ENCODE data around the gene PRR5L.

PRR5L gene

DNA sequence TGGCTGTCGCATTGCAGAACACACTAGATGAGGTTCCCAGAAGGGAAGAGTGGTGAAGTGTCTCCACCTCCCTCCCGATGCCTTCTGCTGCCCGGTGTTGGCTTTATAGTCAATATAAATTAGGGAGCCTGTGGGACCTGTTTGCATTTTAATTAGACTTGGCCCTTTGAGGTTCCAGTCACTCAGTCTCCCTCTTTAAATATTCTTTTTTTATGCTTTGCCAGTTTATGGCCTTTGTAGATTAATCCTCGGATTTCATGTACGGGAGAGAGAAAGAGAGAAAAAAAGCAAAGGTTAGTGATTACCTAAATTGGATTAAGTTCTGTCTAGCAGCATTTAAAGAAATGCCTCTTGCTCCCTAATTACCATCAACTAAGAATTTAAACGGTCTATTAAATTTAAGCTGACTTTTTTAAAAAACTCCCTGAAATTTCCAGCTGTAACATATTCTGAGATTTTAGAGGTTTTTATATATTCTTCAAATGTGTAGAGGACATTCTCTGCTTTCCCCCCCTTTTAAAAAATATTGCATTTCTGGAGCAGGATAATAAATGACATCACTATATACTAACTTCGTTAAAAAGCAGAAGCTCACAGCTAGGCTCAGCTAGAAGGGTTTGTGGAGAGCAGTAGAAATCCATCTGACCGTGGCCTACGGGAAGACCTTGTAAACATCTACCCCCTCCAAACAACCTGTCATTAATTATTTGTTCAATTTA, 84.4 kb downstream of the PRR5L start:
- no peak for DNase-seq

DNA sequence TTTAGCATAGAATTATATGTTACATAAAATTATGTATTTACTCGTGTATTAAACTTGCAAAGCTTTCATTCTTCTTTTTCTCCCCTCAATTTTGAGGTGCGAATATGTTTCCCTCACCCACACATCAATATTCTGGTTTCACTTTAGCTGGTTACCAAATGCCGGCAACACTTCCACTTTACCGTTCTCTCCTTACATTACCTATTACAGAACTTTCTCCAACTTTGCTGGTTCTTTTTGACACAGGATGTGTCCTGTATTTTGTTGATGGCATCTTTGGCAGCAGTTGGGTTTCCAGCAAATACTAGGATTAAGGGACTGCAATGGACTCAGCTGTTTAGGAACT, 84.9 kb downstream of the PRR5L start:
- DNase-seq = no peak

DNA sequence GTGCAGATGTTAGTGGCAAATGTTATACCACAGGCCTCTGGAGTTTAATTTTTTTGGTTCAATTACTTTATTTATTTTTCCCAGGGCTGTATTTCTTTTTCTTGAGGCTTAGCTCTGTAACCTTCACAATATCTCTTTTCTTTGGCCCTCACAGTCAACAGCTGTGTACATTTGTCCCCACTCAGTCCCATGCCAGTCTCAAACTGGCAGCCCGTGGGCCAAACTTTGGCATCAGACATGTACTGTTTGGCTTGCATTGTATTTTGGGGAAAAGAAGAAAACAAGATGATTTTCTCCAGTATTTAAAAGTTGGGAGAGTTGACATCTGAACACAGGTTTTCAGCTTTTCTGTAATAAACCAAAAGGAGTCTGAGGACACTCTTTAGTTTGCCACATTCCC, 87.1 kb downstream of the PRR5L start:
- no peak for DNase-seq

DNA sequence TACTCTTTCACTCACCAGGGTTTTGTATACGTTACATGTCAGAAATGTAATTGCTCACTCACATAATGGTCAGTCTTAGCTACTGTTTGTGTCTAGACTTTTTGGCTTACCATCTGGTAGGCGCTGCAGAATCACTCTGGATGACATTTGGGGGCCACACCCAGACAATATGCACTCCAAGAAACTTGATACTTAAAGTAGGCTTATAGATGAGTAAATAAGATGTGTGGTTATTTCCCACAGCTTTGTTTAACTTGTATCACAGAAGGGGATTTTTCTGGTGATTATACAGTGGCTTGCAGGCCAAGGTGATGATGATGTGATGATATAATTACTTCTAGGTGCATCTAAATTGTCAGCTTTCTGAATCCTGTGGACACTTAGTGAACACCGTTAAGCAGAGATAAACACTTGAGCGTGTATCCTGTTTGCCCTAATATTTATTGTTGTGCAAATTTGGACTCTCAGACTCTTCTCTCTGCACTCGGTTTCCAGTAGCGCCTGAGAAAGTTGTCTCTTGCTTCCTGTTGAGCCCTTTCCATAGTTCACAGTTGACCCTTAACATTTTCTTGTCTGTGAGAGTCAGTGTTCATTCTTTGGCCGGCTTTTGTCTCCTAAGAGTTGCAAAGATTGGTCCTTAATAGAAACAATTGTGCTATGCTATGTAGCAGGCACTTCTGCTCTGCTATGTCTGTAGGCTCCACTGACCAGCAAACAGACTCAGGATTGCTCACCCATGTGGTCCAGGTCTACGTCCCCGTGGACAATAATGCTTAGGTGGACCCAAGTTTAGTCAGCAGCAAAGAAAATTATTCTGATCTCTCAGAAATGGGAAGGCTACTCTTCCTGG, 89.3 kb downstream of the PRR5L start:
- DNase-seq = no peak

DNA sequence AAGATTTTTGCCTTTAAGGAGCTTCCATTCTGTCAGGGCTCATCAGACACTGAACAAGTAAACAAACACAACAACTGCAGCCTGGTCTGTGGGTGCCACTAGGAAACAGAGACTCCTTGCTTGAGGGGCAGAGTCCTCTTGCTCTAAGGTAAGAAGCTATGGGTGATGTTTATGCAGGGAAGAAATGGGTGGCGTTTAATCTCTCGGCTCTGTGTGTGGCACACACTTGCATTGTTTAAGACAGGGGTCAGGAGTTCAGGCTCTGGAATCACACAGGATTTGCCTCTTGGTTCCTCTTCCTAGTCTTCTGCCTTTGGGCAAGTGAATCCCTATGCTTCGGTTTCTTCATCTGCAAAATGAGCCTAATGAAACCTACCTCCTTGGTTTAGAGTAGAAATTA, 90.3 kb downstream of the PRR5L start:
- DNase-seq = no peak

DNA sequence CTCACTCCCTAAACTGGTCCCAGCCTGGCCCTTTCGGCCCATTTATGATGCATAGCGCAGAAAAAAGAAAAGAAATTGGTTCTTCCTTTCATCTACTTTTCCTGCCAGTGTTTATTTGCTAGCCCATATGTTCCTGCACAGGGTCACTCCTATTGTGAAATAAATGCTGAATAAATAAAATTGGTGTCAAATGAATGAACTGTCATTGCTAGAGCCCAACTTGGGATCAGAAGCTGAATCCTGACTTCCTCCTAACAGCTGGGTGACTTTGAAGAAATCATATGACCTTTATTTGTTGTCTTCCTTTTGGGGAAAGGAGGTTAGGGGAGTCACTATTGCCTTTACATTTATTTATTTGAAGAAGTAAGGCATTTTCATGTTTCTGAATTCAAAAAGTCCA, 92.0 kb downstream of the PRR5L start:
- DNase-seq = no peak

DNA sequence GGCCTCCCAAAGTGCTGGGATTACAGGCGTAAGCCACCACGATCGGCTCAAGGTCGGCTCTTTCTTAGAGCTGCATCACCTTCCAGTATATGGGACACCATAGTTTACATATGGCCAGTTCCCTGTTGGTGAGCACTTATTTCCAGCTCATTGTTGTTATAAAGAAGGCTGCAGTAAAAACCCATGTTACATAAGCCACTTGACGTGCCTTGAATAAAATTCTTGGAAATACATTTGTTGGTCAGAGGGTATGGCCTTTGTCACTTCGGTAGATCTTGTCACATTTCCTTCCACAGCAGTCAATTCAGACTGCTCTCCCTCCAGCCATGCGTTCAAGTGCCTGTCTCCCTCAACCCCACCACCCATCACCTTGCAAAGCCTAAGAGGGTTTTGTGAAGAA, 92.9 kb downstream of the PRR5L start:
- no peak for DNase-seq

DNA sequence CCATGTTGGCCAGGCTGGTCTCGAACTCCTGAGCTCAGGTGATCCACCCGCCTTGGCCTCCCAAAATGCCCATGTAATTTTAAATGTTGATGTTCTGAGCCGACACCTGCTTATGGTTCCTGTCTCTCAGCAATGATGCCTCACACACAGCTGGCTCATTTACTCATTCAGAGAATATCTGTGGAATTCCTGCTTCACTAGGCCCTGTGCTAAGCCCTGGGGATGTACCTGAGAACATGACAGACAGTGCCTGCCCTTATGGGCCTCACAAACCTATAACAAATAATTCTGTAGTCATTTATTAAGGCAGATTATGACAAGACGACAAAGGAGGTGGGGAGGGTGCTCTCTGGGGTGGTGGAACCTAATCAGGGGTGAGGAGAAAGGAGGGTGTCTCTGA, 93.7 kb downstream of the PRR5L start:
- no peak for DNase-seq

DNA sequence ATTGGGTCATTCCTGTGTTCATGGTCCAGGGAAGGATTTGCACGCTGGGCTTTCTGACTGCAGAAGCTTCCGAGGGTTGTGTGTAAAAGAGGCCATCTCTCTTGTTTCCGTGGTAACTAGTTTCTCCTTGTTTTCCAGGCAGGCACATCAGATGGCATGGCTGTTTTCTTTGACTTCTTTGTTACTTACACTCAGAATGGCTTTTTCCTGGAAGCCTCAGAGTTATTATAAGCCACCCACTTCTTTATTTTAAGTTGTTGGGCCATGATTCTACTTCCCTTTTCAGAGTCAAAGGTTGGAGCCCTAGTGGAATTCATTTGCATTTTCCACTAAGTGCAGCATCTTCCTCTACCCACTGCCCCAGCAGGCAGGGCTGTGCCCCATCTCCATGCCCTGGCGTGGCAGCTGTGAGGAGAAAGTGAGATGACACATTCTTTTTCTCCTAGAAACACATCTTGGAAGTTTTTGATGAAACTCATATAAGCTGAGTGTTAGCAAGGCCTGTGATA, 94.9 kb downstream of the PRR5L start:
- DNase-seq = no peak

DNA sequence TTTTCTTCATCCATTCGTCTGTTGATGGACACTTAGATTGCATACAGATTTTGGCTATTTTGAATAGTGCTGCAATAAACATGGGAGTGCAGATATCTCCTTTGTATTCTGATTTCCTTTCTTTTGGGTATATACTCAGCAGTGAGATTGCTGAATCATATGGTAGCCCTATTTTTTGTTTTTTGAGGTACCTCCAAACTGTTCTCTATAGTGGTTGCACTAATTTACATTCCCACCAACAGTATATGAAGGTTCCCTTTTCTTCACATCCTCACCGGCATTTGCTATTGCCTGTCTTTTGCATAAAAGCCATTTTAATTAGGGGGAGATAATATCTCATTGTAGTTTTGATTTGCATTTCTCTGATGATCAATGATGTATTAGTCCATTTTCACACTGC, 96.1 kb downstream of the PRR5L start:
- no peak for DNase-seq

DNA sequence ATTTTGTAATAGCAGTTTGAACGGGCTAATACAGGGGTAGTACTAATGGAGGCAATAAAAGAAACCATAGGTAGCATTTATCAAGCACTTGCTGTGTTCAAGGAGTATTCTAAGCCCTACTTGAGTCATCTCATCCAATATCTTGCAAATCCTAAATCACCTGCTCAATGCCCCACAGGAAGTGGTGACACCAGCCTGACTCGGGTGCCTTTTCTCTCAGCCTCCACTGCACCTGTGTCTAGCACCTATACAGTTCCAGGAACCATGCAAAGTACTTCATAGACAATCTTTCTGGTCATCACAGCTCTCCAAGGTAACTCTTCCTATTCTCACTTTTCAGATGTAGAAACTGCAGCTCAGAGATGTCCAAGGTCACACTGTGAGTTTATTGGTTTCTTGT, 98.0 kb downstream of the PRR5L start:
- DNase-seq = no peak

DNA sequence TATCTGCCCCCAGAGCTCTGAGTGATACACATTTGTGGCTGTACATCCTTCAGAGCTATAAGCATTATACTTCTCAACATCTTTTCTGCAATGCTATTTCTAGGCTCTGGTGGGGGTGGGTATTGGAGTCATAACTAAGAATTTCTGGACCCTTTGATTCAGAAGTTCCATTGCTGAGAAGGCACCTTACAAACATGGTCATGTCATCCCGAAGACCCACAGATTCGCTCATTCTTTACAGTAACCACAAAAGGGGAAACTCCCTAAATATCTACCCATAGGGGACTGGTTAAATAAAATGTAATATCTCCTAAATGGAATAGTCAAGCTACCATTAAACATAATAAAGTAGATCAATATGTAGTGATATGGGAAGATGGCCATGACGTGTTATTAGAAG, 98.8 kb downstream of the PRR5L start:
- DNase-seq = no peak

DNA sequence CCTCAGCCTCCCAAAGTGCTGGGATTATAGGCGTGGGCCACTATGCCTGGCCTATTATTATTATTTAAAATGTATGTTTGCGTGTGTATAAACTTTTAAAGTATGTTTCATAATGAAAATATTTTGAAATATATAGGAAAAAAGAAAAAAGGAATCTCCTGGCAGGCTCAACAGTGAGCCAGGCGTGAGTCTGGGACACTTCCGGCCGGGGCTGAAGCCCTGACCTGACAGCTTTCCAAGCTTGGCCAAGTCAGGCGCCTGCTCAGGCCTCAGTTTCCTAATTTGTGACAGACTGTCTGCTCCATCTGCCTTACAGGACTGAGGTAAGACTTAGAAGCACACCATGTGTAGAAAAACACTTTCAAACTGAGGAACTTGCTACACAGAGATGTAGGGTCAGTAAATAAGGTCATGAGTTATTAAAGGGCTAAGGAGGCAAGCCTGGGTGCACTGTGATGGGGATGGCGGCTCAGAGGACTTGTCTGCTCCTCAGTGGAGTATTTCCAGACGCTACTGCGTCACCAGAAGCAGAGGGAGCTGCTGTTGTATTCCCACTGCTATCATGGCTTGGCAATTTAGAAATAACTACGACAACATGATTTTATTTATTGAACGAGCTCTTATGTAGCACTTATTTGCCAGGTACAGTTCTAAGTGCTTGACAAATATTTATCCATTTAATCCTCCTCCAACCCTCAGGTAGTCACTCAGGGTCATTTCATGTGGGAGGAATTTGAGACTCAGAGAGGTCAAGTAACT, 100.1 kb downstream of the PRR5L start:
- DNase-seq = no peak

DNA sequence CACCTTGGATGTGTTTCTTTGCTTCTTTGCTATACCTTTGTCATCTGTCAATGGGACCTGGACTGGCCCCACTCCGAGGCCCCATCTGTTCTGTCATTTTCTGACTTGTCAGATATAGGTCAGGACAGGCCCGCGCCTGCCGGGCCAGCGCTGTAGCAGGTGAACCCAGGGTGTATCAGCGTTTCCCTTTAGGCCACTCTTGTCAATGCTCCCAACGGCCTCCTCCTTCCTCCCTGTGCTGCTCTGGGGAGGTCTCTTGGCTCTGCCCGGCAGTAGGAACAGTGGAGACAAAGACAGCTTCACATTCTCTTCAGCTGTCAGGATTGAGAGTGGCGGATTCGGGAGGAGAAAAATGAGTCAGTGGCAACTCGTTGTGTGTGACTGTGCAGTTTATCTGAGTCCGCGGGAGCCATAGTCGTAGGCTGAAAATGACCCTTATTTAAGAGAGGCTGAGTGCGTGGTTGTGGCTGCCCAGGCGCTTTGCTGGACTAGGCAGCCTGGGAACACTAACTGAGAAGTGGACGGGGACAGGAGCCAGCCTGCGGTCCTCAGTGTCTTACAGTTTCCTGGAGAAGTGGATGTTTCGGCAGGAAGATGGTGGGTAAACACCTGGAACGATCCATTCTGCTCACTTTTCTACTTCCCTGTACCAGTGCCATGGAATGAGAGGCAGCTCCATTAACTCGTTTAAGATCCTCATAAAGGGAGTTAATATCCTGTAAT, 102.3 kb downstream of the PRR5L start:
- no peak for DNase-seq

DNA sequence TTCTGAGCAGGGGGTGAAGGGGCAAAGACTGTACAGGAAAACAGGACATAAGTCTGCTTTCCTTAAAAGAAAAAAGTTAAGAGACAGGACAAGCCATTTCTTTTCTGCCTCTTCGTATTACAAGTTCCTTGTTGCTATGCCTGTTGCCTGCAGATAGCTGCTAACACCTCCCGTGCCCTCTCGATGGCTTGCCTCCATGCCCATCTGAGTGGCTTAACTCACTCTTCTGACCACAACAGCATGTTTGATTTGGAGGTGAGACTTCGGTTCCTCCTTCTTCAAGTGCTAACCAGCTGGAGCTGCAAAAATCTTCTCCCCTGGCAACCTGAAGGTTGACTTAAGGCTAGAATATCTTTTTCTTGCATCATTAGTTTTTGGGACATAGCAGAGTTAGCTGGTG, 103.1 kb downstream of the PRR5L start:
- no peak for DNase-seq

DNA sequence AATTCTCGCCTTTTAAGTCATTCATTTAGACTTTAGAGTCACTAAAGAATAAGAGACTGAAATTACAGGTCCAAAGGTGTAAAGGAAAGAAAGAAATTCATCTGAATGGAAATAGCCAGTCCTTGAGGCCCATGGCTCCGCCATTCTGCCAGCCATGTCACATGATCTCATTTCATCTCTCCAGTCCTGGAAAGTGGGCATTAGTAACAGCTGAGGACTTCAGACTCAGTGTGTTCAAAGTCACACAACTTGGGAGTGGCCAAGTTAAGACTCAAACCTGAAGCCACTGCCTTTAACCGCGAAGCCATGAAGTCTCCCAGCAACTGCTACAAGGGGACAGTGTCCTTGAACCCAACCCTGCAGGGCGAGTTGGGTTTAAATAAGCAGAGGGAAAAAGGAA, 103.7 kb downstream of the PRR5L start:
- DNase-seq = no peak

DNA sequence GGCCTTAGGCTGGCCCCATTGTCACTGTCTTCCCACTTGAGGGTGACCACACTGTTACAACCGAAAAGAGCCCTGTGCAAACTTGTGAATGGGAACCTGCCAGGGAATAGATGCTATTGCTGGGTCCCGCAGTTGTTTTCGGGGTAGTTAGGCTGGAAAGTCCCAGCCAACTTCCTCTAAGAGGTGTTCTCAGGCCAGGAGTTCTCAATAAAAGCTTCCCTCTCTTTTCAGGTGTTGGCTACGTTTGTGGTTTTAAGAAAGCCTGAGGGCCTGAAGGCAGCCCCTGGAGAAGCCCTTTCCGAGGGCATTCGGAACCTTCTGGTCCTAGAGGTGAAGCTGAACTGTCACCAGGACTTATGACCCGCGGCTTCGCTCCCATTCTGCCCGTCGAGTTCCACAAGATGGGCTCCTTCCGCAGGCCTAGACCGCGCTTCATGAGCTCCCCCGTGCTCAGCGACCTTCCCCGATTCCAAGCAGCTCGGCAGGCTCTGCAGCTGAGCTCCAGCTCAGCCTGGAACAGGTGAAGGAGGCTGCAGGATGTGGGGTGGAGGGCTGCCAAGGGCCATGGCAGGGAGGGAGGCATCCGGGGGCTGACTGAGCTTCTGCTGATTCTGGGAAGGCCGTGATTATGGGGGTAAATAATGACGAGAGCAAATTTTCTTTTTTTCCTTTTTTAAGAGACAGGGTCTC, 104.8 kb downstream of the PRR5L start:
- no peak for DNase-seq

DNA sequence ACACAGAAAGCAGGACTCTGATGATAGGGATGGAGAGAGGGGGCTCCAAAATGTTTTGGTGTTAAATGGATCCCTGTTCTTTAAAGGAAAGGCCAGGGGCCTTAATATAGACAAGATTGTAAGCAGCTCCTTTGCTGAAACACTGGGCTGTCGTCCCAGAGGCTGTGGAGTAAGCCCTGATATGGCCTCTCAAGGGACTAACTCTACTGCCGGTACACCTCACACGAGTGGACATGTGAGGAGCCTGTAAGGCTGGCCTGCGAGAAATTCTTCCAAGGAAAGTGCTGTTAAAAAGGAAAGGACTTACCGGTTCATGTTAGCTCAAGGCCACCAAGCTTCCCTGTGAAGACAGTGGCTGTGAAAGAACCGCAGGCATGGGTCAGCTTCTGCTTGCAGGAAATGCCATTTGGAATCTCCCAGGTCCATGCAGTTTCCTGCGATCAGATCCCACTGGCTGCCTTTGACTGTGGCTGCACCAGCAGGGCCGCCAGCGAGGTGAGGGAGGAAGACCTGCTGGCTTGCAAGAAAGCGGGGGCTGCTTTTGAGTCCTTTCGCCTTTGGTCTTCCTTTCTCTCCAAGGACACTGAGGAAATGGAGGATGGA, 106.6 kb downstream of the PRR5L start:
- no peak for DNase-seq

DNA sequence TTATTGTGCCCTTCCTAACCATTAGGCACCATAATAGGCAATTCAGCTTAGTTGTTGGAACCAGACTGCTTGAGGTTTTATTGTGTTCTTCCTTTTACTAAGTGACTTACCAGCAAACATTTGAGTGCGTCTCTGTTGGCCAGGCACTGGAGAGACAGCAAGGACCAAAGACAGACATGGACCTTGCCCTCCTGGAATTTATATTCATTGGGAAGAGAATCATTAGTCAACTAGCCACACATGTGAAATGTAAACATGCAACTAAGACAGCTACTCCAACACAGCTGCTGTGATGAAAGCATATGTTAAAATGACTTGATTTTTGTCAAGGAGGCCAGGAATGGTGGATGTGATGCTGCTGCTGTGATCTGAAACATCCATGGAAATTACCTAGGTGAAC, 107.6 kb downstream of the PRR5L start:
- no peak for DNase-seq

DNA sequence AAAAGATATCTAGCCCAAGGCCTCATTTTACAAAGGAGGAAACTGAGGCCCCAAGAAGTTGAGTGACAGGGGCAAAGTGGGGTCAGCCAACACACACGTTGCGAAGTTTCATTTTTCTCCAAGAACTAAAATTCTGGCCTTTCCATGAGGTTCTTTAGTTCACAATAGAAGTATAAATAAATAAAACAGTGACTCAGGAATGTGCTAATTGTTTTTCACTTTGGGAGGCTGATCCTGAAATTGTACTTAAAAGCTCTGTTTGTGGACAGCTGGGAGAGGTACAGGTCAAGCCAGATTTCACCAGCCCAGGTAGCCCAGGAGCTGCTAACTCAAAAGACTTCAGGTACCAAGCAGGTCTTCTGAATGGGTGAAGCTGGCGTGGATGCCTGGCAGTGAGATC, 108.7 kb downstream of the PRR5L start:
- no peak for DNase-seq

DNA sequence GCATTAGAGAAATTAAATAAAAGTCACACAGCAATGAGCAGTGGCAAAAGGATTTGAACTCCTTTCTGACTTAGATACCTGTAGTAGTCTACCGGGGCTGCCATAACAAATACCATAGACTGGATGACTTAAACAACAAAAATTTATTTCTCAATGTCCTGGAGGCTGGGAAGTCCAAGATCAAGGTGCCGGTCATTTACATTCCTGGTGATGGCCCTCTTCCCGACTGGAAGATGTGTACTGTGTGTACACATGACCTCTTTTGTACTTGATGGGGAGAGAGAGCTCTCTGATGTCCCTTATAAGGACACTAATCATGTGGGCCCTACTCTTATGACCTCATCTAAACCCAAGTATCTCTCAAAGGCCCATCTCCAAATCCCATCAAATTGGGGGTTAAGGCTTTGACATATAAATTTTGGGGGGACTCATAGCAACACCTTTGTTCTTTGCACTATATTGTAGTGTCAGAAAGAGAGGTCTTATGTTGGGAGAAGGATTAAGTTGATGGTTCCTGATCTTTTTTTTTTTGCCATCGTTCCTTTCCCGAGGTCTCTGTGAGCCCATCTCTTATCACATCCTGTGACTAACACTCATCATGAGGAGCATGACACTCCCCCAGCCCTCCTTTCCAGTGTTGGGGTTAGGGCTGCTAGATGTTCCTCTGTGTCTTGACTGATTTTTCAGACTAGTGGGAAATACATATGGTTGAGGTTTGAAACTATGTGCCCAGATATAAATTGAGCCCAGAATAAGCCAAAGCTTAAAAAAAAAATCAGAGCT, 109.7 kb downstream of the PRR5L start:
- DNase-seq = no peak

Data from right hindlimb (tissue), 1 donor.